ENCODE measurements around the gene MRPS18C. TPM values are rescaled to one million over a fixed set of nuclear protein-coding genes. Genes with fewer than 3 reads are reported as not detected.

Gene MRPS18C
- total RNA-seq, 1 experiment from 2014 or later = 60.3 TPM

- no peak overlapping the region; the same call in 1 of the 2 replicates for H3K27ac Mint-ChIP-seq
- CTCF ChIA-PET = no interaction called here
- H3K9me3 Mint-ChIP-seq = no peaks in the 10 kb centered on the region
- no peak for TF ChIP-seq TP53 (CRISPR knock-in tag; IDR thresholded peaks at IDR 0.05)
- H3K27me3 Mint-ChIP-seq (ENCODE audit: low read depth) = no peaks in the 10 kb centered on the region
- DNase-seq (ENCODE audit: low spot score) (no peak), ATAC-seq (no peak)
- no peak overlapping the region for H3K4me3 Mint-ChIP-seq
- peaks cover 16% of the 10 kb centered on the region for H3K36me3 Mint-ChIP-seq
- POLR2A ChIA-PET = interaction anchor here (0.7 kb wide), 1 partner anchor 202 kb away, joined by 3 read pairs; no protein-coding TSS in a partner anchor
- H3K4me1 Mint-ChIP-seq = no peaks in the 10 kb centered on the region
Measured at GRCh38 chr4:83449009-83449408, 6.8 kb upstream of the MRPS18C start.

- Mint-ChIP-seq H3K9me3 (no peaks in the 10 kb centered on the region), H3K36me3 (peaks cover 31% of the 10 kb centered on the region), H3K27me3 (ENCODE audit: low read depth) (no peaks in the 10 kb centered on the region), H3K27ac (peak overlapping the region; percentile 99; the same call in 1 of the 2 replicates), H3K4me1 (peaks cover 11% of the 10 kb centered on the region), H3K4me3 (peak overlapping the region; percentile 98)
- ATAC-seq (no peak), DNase-seq (ENCODE audit: low spot score) (no peak)
- ChIA-PET CTCF (interaction anchor here (0.8 kb wide), 1 partner anchor 92 kb away, joined by 3 read pairs; no protein-coding TSS in a partner anchor), POLR2A (no interaction called here)
- no peak for TF ChIP-seq NR1H2 (CRISPR knock-in tag; IDR thresholded peaks at IDR 0.05)
- TF ChIP-seq OVOL2 (CRISPR knock-in tag; IDR thresholded peaks at IDR 0.05; ENCODE audit: borderline replicate concordance) = no peak
- TF ChIP-seq SOX15 (CRISPR knock-in tag; IDR thresholded peaks at IDR 0.05) = no peak
- TF ChIP-seq E2F1 (CRISPR knock-in tag; IDR thresholded peaks at IDR 0.05) = no peak
- no peak for TF ChIP-seq ZNF671 (CRISPR knock-in tag; IDR thresholded peaks at IDR 0.05)
- no peak for TF ChIP-seq ZMAT4 (CRISPR knock-in tag; IDR thresholded peaks at IDR 0.05)
- TF ChIP-seq HMGXB4 (CRISPR knock-in tag; IDR thresholded peaks at IDR 0.05) = no peak
- TF ChIP-seq AFF4 (CRISPR knock-in tag; IDR thresholded peaks at IDR 0.05; ENCODE audit: borderline replicate concordance) = no peak
- TF ChIP-seq USF1 (CRISPR knock-in tag; IDR thresholded peaks at IDR 0.05) = no peak
- TF ChIP-seq ZNF532 (CRISPR knock-in tag; IDR thresholded peaks at IDR 0.05; ENCODE audit: borderline replicate concordance) = no peak
- TF ChIP-seq ZNF263 (CRISPR knock-in tag; IDR thresholded peaks at IDR 0.05; ENCODE audit: low read depth) = no peak
Measured at GRCh38 chr4:83454686-83455085, 1.2 kb upstream of the MRPS18C start.
